Testis (tissue), 2 donors: Measurements from ENCODE around the gene ITPA.

Experiments
- POLR2A ChIP-seq: fragments of 450-650 bp; IDR thresholded peaks from one replicate; pipeline ENCODE4 v1.6.1; 2017; ENCODE audit warnings: antibody characterized with exemption, mild to moderate bottlenecking, moderate library complexity
- TF ChIP-seq, protein P1 (sequence below), 3 experiments: fragments of 450-650 bp in 2 of 3; fragments of 200-600 bp in 1 of 3; sonication (generic) in 1 of 3; IDR thresholded peaks; one replicate each; pipeline ENCODE4 v1.5.1; 2016 to 2019; ENCODE audit warnings: antibody characterized with exemption in 3 of 3, mild to moderate bottlenecking in 2 of 3, moderate library complexity in 1 of 3

- TF ChIP-seq, protein P1, sequence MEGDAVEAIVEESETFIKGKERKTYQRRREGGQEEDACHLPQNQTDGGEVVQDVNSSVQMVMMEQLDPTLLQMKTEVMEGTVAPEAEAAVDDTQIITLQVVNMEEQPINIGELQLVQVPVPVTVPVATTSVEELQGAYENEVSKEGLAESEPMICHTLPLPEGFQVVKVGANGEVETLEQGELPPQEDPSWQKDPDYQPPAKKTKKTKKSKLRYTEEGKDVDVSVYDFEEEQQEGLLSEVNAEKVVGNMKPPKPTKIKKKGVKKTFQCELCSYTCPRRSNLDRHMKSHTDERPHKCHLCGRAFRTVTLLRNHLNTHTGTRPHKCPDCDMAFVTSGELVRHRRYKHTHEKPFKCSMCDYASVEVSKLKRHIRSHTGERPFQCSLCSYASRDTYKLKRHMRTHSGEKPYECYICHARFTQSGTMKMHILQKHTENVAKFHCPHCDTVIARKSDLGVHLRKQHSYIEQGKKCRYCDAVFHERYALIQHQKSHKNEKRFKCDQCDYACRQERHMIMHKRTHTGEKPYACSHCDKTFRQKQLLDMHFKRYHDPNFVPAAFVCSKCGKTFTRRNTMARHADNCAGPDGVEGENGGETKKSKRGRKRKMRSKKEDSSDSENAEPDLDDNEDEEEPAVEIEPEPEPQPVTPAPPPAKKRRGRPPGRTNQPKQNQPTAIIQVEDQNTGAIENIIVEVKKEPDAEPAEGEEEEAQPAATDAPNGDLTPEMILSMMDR (IDR thresholded peaks at IDR 0.05), result no peak
- no peak for TF ChIP-seq POLR2A
Observed at GRCh38 chr20:3175270-3175669, 34.0 kb upstream of the ITPA start.
